ENCODE data around the gene CEMIP2.

DNA sequence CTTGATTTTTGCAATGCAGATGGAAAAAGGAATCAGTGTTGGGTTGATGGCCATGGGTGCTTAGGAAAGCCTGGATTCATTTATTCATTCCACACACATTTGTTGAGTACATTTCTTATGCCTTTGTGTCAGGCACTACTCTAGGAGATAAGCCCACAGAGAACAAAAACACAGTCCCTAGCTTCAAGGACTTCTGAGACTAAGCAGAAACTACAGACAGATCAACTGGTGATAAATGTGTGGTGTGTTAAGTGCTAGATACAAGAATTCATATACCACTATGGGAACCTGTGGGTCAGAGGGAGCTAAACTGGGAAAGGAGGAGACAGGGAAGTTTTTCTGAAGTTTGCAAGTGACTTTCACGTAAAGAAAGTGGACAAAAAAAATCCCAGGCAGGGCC, 119.9 kb downstream of the CEMIP2 start:
- TF ChIP-seq, protein P1, sequence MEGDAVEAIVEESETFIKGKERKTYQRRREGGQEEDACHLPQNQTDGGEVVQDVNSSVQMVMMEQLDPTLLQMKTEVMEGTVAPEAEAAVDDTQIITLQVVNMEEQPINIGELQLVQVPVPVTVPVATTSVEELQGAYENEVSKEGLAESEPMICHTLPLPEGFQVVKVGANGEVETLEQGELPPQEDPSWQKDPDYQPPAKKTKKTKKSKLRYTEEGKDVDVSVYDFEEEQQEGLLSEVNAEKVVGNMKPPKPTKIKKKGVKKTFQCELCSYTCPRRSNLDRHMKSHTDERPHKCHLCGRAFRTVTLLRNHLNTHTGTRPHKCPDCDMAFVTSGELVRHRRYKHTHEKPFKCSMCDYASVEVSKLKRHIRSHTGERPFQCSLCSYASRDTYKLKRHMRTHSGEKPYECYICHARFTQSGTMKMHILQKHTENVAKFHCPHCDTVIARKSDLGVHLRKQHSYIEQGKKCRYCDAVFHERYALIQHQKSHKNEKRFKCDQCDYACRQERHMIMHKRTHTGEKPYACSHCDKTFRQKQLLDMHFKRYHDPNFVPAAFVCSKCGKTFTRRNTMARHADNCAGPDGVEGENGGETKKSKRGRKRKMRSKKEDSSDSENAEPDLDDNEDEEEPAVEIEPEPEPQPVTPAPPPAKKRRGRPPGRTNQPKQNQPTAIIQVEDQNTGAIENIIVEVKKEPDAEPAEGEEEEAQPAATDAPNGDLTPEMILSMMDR (IDR thresholded peaks at IDR 0.05) = no peak
- TF ChIP-seq, protein P2, sequence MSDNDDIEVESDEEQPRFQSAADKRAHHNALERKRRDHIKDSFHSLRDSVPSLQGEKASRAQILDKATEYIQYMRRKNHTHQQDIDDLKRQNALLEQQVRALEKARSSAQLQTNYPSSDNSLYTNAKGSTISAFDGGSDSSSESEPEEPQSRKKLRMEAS (CRISPR knock-in tag; IDR thresholded peaks at IDR 0.05) = no peak
- TF ChIP-seq MXD4 (CRISPR knock-in tag; IDR thresholded peaks at IDR 0.05; ENCODE audit: borderline replicate concordance) (no peak), SMAD3 (CRISPR knock-in tag; IDR thresholded peaks at IDR 0.05; ENCODE audit: borderline replicate concordance) (no peak), ZNF121 (CRISPR knock-in tag; IDR thresholded peaks at IDR 0.05) (no peak)
